Esophagus squamous epithelium (tissue), 5 donors: ENCODE results near the gene C2CD4D. TPM values are rescaled to one million over a fixed set of nuclear protein-coding genes. Genes with fewer than 3 reads are reported as not detected.

Experiments used
- DNase-seq: peaks from one replicate; lab custom pipeline; 2025; lab: John Stamatoyannopoulos, UW
- H3K27ac ChIP-seq, 4 donors: fragments of 200-600 bp; sonication (generic); one replicate each; pipeline ENCODE4 v1.5.1; 2016 to 2019; ENCODE audit warnings: mild to moderate bottlenecking in 1 of 4
- H3K27me3 ChIP-seq, 4 donors: fragments of 200-600 bp; sonication (generic); 1 replicate in 3 of 4; 2 replicates in 1 of 4; pipeline versions ENCODE4 v1.5.1 to v1.6.0; 2017 to 2021; ENCODE audit warnings: antibody characterized with exemption in 1 of 4
- H3K36me3 ChIP-seq, 3 donors: fragments of 200-600 bp; sonication (generic); one replicate each; pipeline ENCODE4 v1.5.1; 2016 to 2019
- H3K4me1 ChIP-seq, 3 donors: fragments of 200-600 bp; sonication (generic); one replicate each; pipeline ENCODE4 v1.5.1; 2017 to 2019
- H3K4me3 ChIP-seq, 4 donors: fragments of 200-600 bp; sonication (generic); 1 replicate in 3 of 4; 2 replicates in 1 of 4; pipeline ENCODE4 v1.5.1; 2016 to 2019; ENCODE audit warnings: mild to moderate bottlenecking in 2 of 4, moderate library complexity in 1 of 4
- H3K9me3 ChIP-seq, 3 donors: fragments of 200-600 bp; sonication (generic); one replicate each; pipeline ENCODE4 v1.5.1; 2016 to 2019
- POLR2A ChIP-seq, 4 donors: fragments of 450-650 bp; IDR thresholded peaks; one replicate each; pipeline ENCODE4 v1.6.1; 2017; ENCODE audit warnings: antibody characterized with exemption in 4 of 4, mild to moderate bottlenecking in 4 of 4, moderate library complexity in 3 of 4
- WGBS, 2 donors: methylation state at CpG; one replicate each; pipeline ENCODE4 v1.1.5; 2018; 5-methylcytosine and 5-hydroxymethylcytosine counted together
- intact Hi-C: fragments of 100-400 bp; cut with DNase I; formaldehyde crosslinking; loops from one replicate; pipeline ENCODE4 v1.15.0; 2022
- total RNA-seq, 4 donors: library from RNA; depleted of rRNA; stranded (reverse); fragments of >200 nt; gene quantifications; one replicate each; pipeline ENCODE4 v1.1.0, GENCODE V29; 2016
- TF ChIP-seq, protein P1 (sequence below), 6 experiments: fragments of 450-650 bp in 4 of 6; fragments of 200-600 bp in 2 of 6; sonication (generic) in 2 of 6; IDR thresholded peaks; one replicate each; pipeline ENCODE4 v1.5.1; 2016 to 2019; ENCODE audit warnings: antibody characterized with exemption in 6 of 6, mild to moderate bottlenecking in 4 of 6, moderate library complexity in 4 of 6
- donor health status: DM: yes; HTN: yes; CAD: no.

C2CD4D gene
- total RNA-seq, 4 donors from 2014 or later: 0.22 to 0.38 TPM; not detected in 2

- intact Hi-C loops: no loop called here
- Histone ChIP-seq H3K9me3 (no peaks in the 10 kb centered on the region), H3K27me3 (peaks cover 0 to 20% (median 0%) of the 10 kb centered on the region in 4 donors), H3K36me3 (no peaks in the 10 kb centered on the region), H3K27ac (no peak overlapping the region), H3K4me3 (no peak overlapping the region), H3K4me1 (peaks cover 0 to 50% (median 13%) of the 10 kb centered on the region in 3 donors)
- TF ChIP-seq POLR2A (IDR thresholded peaks at IDR 0.05): no peak
- TF ChIP-seq, protein P1, sequence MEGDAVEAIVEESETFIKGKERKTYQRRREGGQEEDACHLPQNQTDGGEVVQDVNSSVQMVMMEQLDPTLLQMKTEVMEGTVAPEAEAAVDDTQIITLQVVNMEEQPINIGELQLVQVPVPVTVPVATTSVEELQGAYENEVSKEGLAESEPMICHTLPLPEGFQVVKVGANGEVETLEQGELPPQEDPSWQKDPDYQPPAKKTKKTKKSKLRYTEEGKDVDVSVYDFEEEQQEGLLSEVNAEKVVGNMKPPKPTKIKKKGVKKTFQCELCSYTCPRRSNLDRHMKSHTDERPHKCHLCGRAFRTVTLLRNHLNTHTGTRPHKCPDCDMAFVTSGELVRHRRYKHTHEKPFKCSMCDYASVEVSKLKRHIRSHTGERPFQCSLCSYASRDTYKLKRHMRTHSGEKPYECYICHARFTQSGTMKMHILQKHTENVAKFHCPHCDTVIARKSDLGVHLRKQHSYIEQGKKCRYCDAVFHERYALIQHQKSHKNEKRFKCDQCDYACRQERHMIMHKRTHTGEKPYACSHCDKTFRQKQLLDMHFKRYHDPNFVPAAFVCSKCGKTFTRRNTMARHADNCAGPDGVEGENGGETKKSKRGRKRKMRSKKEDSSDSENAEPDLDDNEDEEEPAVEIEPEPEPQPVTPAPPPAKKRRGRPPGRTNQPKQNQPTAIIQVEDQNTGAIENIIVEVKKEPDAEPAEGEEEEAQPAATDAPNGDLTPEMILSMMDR (IDR thresholded peaks at IDR 0.05): no peak
- no peak for DNase-seq
These were observed 10.3 kb upstream of the C2CD4D start for GRCh38 chr1:151849871-151850270.

- Histone ChIP-seq H3K4me1 (peaks cover 0 to 45% (median 8%) of the 10 kb centered on the region in 3 donors), H3K36me3 (no peaks in the 10 kb centered on the region), H3K27me3 (peaks cover 0 to 20% (median 0%) of the 10 kb centered on the region in 4 donors), H3K9me3 (no peaks in the 10 kb centered on the region), H3K27ac (peak overlapping the region in 1 of 4 donors; percentile 19), H3K4me3 (no peak overlapping the region)
- intact Hi-C loops: no loop called here
- 39 to 44% methylated on average over 3 of the region's 3 CpGs for WGBS, 2 donors
- DNase-seq: no peak
- TF ChIP-seq, protein P1 (IDR thresholded peaks at IDR 0.05): no peak
- TF ChIP-seq POLR2A (IDR thresholded peaks at IDR 0.05): no peak
These were observed 9.5 kb upstream of the C2CD4D start for GRCh38 chr1:151849126-151849525.

DNA sequence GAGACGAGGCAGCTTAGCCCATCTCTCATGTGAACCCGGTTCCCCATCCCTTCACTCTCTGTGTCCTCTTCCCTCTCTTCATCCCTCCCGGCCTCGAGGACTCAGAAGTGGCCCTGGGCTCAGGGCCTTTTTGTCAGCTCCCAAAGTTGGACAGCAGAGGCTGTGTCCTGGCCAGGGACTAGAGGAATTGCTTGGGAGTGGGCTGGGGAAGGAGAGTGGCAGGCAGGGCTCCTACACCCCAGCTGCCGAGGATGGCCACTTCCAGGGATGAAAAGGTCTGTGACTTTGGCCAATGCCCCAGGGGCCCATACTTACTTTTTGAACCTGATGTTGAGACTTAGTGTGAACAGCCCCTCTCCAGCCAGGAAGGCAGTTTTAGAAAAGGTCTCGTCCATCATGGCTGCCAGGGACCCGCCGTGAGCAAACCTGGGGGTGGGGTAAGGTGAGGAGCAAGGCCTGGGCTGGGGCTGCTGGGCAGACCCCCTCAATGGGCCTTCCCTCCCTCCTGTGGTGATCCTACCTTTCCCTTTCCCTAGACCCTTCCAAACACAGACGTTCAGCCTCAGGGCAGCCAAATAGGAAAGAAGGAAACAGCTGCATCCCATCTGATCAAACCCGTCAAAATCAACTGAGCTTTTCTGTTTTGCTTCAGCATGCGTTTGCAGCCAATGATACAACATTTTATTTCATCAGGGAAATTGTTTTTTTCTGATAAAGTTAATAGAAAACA, 8.4 kb upstream of the C2CD4D start:
- DNase-seq: no peak
- 57 to 68% methylated on average over 7 to 8 of the region's 11 CpGs for WGBS, 2 donors
- TF ChIP-seq POLR2A (IDR thresholded peaks at IDR 0.05): no peak
- TF ChIP-seq, protein P1 (IDR thresholded peaks at IDR 0.05): no peak
- no peaks in the 10 kb centered on the region for H3K9me3 ChIP-seq
- intact Hi-C loops: no loop called here
- H3K4me3 ChIP-seq: no peak overlapping the region
- H3K27ac ChIP-seq: no peak overlapping the region
- H3K4me1 ChIP-seq: peaks cover 0 to 34% (median 4%) of the 10 kb centered on the region in 3 donors
- H3K36me3 ChIP-seq: no peaks in the 10 kb centered on the region
- H3K27me3 ChIP-seq: peaks cover 0 to 20% (median 0%) of the 10 kb centered on the region in 4 donors

GRCh38 chr1:151846686-151847237, 7.1 kb upstream of the C2CD4D start:
- Histone ChIP-seq H3K27me3 (peaks cover 0 to 9% (median 0%) of the 10 kb centered on the region in 4 donors), H3K27ac (no peak overlapping the region), H3K36me3 (no peaks in the 10 kb centered on the region), H3K4me3 (no peak overlapping the region), H3K9me3 (no peaks in the 10 kb centered on the region), H3K4me1 (peaks cover 0 to 22% (median 4%) of the 10 kb centered on the region in 3 donors)
- TF ChIP-seq POLR2A (IDR thresholded peaks at IDR 0.05): no peak
- TF ChIP-seq, protein P1 (IDR thresholded peaks at IDR 0.05): no peak
- no peak for DNase-seq
- 82 to 96% methylated on average over 3 to 7 of the region's 8 CpGs for WGBS, 2 donors
- intact Hi-C loops: no loop called here

- H3K27me3 ChIP-seq: peaks cover 0 to 7% (median 0%) of the 10 kb centered on the region in 4 donors
- H3K9me3 ChIP-seq: no peaks in the 10 kb centered on the region
- peaks cover 0 to 22% (median 4%) of the 10 kb centered on the region in 3 donors for H3K4me1 ChIP-seq
- intact Hi-C loops: no loop called here
- H3K36me3 ChIP-seq: no peaks in the 10 kb centered on the region
- TF ChIP-seq POLR2A (IDR thresholded peaks at IDR 0.05): no peak
- TF ChIP-seq, protein P1 (IDR thresholded peaks at IDR 0.05): no peak
- WGBS, 2 donors: 50 to 56% methylated on average over 6 of the region's 6 CpGs
- H3K4me3 ChIP-seq: no peak overlapping the region
- H3K27ac ChIP-seq: no peak overlapping the region
- DNase-seq: no peak
These were observed 6.5 kb upstream of the C2CD4D start for GRCh38 chr1:151846062-151846568.
